Measurements from ENCODE around the gene TCAIM.

- no peak for TF ChIP-seq CTCF (optimal IDR thresholded peaks at IDR 0.05 in 1 of 3, IDR thresholded peaks at IDR 0.05 in 1 of 3, conservative IDR thresholded peaks at IDR 0.05 in 1 of 3; ENCODE audit: extremely low read depth in 1 of 3, insufficient read depth in 2 of 3, low read length in 3 of 3)
- no peak for TF ChIP-seq EZH2 (IDR thresholded peaks at IDR 0.05; ENCODE audit: low read length)
Measured at GRCh38 chr3:44442596-44443309, 104.2 kb downstream of the TCAIM start.
